Endothelial cell of umbilical vein (primary cell): ENCODE results near the gene GNAZ. TPM values are rescaled to one million over a fixed set of nuclear protein-coding genes. Genes with fewer than 3 reads are reported as not detected.

ENCODE experiments used
- BruUV-seq: library from RNA; stranded (reverse); fragments of 400-500 nt; replicated peaks from 2 replicates; lab custom pipeline; 2021; lab: Mats Ljungman, UMichigan
- CTCF ChIA-PET: fragments of 300-600, 350-600 bp; sonication (Branson Sonifier 250); formaldehyde crosslinking; loops from one replicate; lab custom pipeline; 2021; ENCODE audit warnings: antibody characterized with exemption, inconsistent platforms; lab: Charles Lee
- POLR2A ChIA-PET: fragments of 300-600, 350-600 bp; sonication (Branson Sonifier 250); formaldehyde crosslinking; loops from one replicate; lab custom pipeline; 2021; ENCODE audit warnings: antibody characterized with exemption, inconsistent platforms; lab: Charles Lee
- DNase-seq: peaks from one replicate; pipeline ENCODE4 v3.0.0-alpha.2; 2011; ENCODE audit warnings: low read depth, low spot score
- FAIRE-seq: peaks from 2 replicates; lab custom pipeline; 2011; peaks lifted over from hg19 to GRCh38; lab: Jason Lieb, UNC
- H2AFZ ChIP-seq: 2 replicates; pipeline ENCODE4 v1.6.0; 2012; ENCODE audit warnings: low read depth, low read length, control low read depth, inconsistent platforms
- H3K27ac ChIP-seq: 2 replicates; pipeline ENCODE4 v1.5.1; 2011; ENCODE audit warnings: low read depth, mild to moderate bottlenecking, control low read depth, low read length, moderate library complexity; ENCODE audit not compliant: insufficient read depth
- H3K27me3 ChIP-seq, 2 experiments: 2 replicates each; pipeline versions ENCODE4 v1.6.0 to v1.6.1; 2011; ENCODE audit warnings: low read length in 2 of 2, mixed read lengths in 1 of 2; ENCODE audit not compliant: control insufficient read depth in 2 of 2, insufficient read depth in 2 of 2
- H3K36me3 ChIP-seq, 2 experiments: 2 replicates in 1 of 2; 3 replicates in 1 of 2; pipeline ENCODE4 v1.5.1; 2011; ENCODE audit warnings: low read length in 2 of 2, mild to moderate bottlenecking in 1 of 2, moderate library complexity in 1 of 2; ENCODE audit not compliant: control insufficient read depth in 2 of 2, insufficient read depth in 2 of 2; ENCODE audit errors: extremely low read depth in 1 of 2
- H3K4me1 ChIP-seq: 3 replicates; pipeline ENCODE4 v1.5.1; 2011; ENCODE audit warnings: mild to moderate bottlenecking, low read length; ENCODE audit not compliant: control insufficient read depth, insufficient read depth; ENCODE audit errors: extremely low read depth
- H3K4me2 ChIP-seq: 2 replicates; pipeline ENCODE4 v1.6.1; 2011; ENCODE audit warnings: low read length, control low read depth, mixed read lengths; ENCODE audit not compliant: insufficient read depth
- H3K4me3 ChIP-seq, 3 experiments: fragments of 200-600 bp in 1 of 3; sonication (generic), shearing (Covaris generic) in 1 of 3; replicated peaks in 1 of 3; 2 replicates each; pipeline ENCODE4 v1.5.1; 2011 to 2016; ENCODE audit warnings: control low read depth in 3 of 3, low read length in 3 of 3, mild to moderate bottlenecking in 2 of 3, inconsistent platforms in 1 of 3, low read depth in 1 of 3, moderate library complexity in 1 of 3; ENCODE audit not compliant: insufficient read depth in 1 of 3
- H3K79me2 ChIP-seq: 2 replicates; pipeline ENCODE4 v1.6.0; 2012; ENCODE audit warnings: low read length, inconsistent platforms; ENCODE audit not compliant: control insufficient read depth, insufficient read depth
- H3K9ac ChIP-seq: replicated peaks from 2 replicates; pipeline ENCODE3; 2011; ENCODE audit warnings: low read length, control low read depth; ENCODE audit not compliant: insufficient read depth; ENCODE audit errors: extremely low read depth
- H3K9me1 ChIP-seq: replicated peaks from 3 replicates; pipeline ENCODE4 v1.6.0; 2011; ENCODE audit warnings: mild to moderate bottlenecking, low read length; ENCODE audit not compliant: control insufficient read depth, insufficient read depth; ENCODE audit errors: extremely low read depth
- H3K9me3 ChIP-seq: replicated peaks from 2 replicates; pipeline ENCODE4 v1.5.1; 2012; ENCODE audit warnings: low read length, inconsistent platforms; ENCODE audit not compliant: control insufficient read depth, insufficient read depth
- H4K20me1 ChIP-seq: replicated peaks from 2 replicates; pipeline ENCODE3; 2011; ENCODE audit warnings: mild to moderate bottlenecking, low read length; ENCODE audit not compliant: control insufficient read depth, insufficient read depth; ENCODE audit errors: extremely low read depth
- CTCF ChIP-seq, 2 donors: IDR thresholded peaks; 1 replicate in 1 of 2; 2 replicates in 1 of 2; pipeline ENCODE4 v1.5.1; 2011; ENCODE audit warnings: low read length in 2 of 2, mild to moderate bottlenecking in 2 of 2, moderate library complexity in 2 of 2, control low read depth in 1 of 2, inconsistent platforms in 1 of 2, low read depth in 1 of 2; ENCODE audit not compliant: insufficient read depth in 1 of 2; ENCODE audit errors: extremely low read depth in 1 of 2
- EZH2 ChIP-seq: IDR thresholded peaks from 2 replicates; pipeline ENCODE4 v1.6.1; 2012; ENCODE audit warnings: borderline replicate concordance, low read depth, mild to moderate bottlenecking, moderate library complexity, low read length, inconsistent platforms; ENCODE audit not compliant: severe bottlenecking
- FOS ChIP-seq: IDR thresholded peaks from 2 replicates; pipeline ENCODE4 v1.6.1; 2011; ENCODE audit warnings: mild to moderate bottlenecking, low read length, moderate library complexity, borderline replicate concordance; ENCODE audit not compliant: insufficient read depth
- GATA2 ChIP-seq: IDR thresholded peaks from 2 replicates; pipeline ENCODE4 v1.7.0; 2011; ENCODE audit warnings: low read depth, mild to moderate bottlenecking, moderate library complexity, mixed read lengths, low read length; ENCODE audit not compliant: insufficient read length, insufficient read depth
- JUN ChIP-seq: IDR thresholded peaks from 2 replicates; pipeline ENCODE4 v1.6.1; 2011; ENCODE audit warnings: borderline replicate concordance, low read depth; ENCODE audit not compliant: insufficient read length, insufficient read depth
- MYC ChIP-seq: IDR thresholded peaks from one replicate; pipeline ENCODE4 v1.6.1; 2011; ENCODE audit warnings: mild to moderate bottlenecking, low read depth, low read length
- POLR2A ChIP-seq: IDR thresholded peaks from 2 replicates; pipeline ENCODE4 v1.6.1; 2012; ENCODE audit warnings: low read depth, mild to moderate bottlenecking, control low read depth, low read length
- POLR2AphosphoS5 ChIP-seq: IDR thresholded peaks from 2 replicates; pipeline ENCODE4 v1.6.1; 2012; ENCODE audit warnings: low read depth, mild to moderate bottlenecking, control low read depth, low read length, moderate library complexity; ENCODE audit not compliant: insufficient read depth
- dilution Hi-C: fragments of 300-500 bp; cut with MboI; formaldehyde crosslinking; loops from one replicate; pipeline ENCODE4 v1.15.0; 2019; ENCODE audit warnings: low sequenced_read_pairs; ENCODE audit not compliant: extremely low pct_ligation_motif_present
- intact Hi-C: fragments of 100-400 bp; cut with micrococcal nuclease; formaldehyde crosslinking; loops from one replicate; pipeline ENCODE4 v1.10.0; 2022
- polyA plus RNA-seq, 4 experiments: library from polyadenylated mRNA; depleted of rRNA in 3 of 4; stranded (reverse) in 3 of 4; unstranded in 1 of 4; fragments of >200 nt; gene quantifications; 2 replicates each; pipeline versions ENCODE4 v1.2.1 to v1.2.3, GENCODE V29; 2011 to 2012; ENCODE audit warnings: missing spikeins in 1 of 4
- total RNA-seq: library from RNA; stranded (reverse); gene quantifications from 2 replicates; pipeline ENCODE4 v1.2.3, GENCODE V29; 2021
- TF ChIP-seq, protein P1 (sequence below): IDR thresholded peaks from 2 replicates; pipeline ENCODE4 v1.6.1; 2011; ENCODE audit not compliant: insufficient read depth, insufficient read length

GNAZ gene
- total and polyA plus RNA-seq, 2 donors (not counting 3 experiments of a cell fraction or from before 2014, with no cell fraction given), result 0.44 to 0.86 TPM

DNA sequence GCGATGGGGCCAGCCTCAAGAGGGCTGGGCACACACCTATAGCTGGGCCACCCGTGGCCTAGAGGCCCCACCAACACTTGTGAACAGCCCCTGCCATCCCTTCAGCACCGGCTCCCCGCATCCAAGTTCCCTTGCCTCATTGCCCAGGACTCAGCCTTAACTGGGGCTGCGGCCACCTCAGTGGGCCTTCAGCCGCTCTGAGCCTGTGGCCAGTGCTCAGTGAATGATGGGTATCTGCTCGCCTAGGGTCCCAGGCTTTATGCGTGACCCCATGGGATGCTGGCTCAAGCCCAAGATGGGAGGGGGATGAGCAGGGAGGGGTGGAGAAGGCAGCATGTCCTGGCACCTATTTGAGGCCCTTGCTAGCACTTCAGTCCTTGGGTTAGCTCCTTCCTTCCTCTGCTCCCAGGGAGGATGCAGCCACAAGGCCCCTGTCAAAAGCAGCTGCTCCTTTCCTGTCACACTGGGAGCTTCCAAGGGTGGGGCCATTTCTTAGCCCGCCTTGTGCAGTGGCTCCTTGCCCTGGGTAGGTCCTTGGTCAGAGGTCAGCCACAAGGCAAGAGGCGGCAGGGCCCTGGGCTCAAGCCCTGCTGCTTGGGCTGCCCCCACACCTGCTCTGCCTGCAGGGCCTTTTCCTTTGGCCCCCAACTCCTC lies 31.8 kb downstream of the GNAZ start:
- no peak overlapping the region for H3K27ac ChIP-seq
- H3K9me1 ChIP-seq, result no peaks in the 10 kb centered on the region
- no peaks in the 10 kb centered on the region for H3K9me3 ChIP-seq
- no peak for FAIRE-seq
- H3K9ac ChIP-seq, result no peak overlapping the region
- DNase-seq, result no peak
- H3K79me2 ChIP-seq, result no peaks in the 10 kb centered on the region
- H3K4me3 ChIP-seq, result no peak overlapping the region
- ChIA-PET CTCF (interaction anchor here (1.3 to 1.5 kb wide), 2 partner anchors 148 to 392 kb away, joined by 3 read pairs; no protein-coding TSS in a partner anchor), POLR2A (no interaction called here)
- TF ChIP-seq, protein P1, sequence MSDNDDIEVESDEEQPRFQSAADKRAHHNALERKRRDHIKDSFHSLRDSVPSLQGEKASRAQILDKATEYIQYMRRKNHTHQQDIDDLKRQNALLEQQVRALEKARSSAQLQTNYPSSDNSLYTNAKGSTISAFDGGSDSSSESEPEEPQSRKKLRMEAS, result no peak
- TF ChIP-seq JUN (no peak), POLR2A (no peak), FOS (no peak), EZH2 (no peak), GATA2 (no peak)
- intact Hi-C loops (no loop called here), dilution Hi-C loops (no loop called here)
- no peaks in the 10 kb centered on the region for H3K27me3 ChIP-seq
- no peak overlapping the region for H2AFZ ChIP-seq
- H3K4me1 ChIP-seq, result no peaks in the 10 kb centered on the region
- no peaks in the 10 kb centered on the region for H4K20me1 ChIP-seq
- no peak overlapping the region for H3K4me2 ChIP-seq
- no TSS peak for BruUV-seq
- H3K36me3 ChIP-seq, result no peaks in the 10 kb centered on the region

GRCh38 chr22:23102776-23103175 lies 32.5 kb downstream of the GNAZ start:
- DNase-seq (no peak), FAIRE-seq (no peak)
- CTCF ChIA-PET, result interaction anchor here (1.3 kb wide), 1 partner anchor 148 kb away, joined by 3 read pairs; no protein-coding TSS in a partner anchor
- no peak for TF ChIP-seq GATA2
- TF ChIP-seq POLR2AphosphoS5, result no peak
- no peak for TF ChIP-seq CTCF (IDR thresholded peaks at IDR 0.05; ENCODE audit: extremely low read depth in 1 of 2, insufficient read depth in 1 of 2, low read depth in 1 of 2, low read length in 2 of 2)
- TF ChIP-seq, protein P1, result no peak
- no peak for TF ChIP-seq EZH2
- no peak for TF ChIP-seq FOS
- no peak for TF ChIP-seq POLR2A
- TF ChIP-seq JUN, result no peak
- no peak for TF ChIP-seq MYC
- Histone ChIP-seq H3K27me3 (no peaks in the 10 kb centered on the region), H3K4me1 (no peaks in the 10 kb centered on the region), H3K79me2 (no peaks in the 10 kb centered on the region), H3K4me3 (no peak overlapping the region), H3K4me2 (no peak overlapping the region), H4K20me1 (no peaks in the 10 kb centered on the region), H2AFZ (no peak overlapping the region), H3K36me3 (no peaks in the 10 kb centered on the region), H3K27ac (no peak overlapping the region), H3K9me1 (no peaks in the 10 kb centered on the region), H3K9me3 (no peaks in the 10 kb centered on the region), H3K9ac (no peak overlapping the region)
- intact Hi-C loops (no loop called here), dilution Hi-C loops (no loop called here)
- POLR2A ChIA-PET, result no interaction called here
- no TSS peak for BruUV-seq
